Inflammatory macrophage treated with lipopolysaccharide for 4 hours (primary cell): ENCODE data around the gene KIAA0232.
"Not testable (repeated sequence)": the region's sequence is repeated elsewhere in the genome, so short reads cannot be mapped to it uniquely, and the experiment has no call there.

Experiments used
- DNase-seq: peaks from one replicate; pipeline ENCODE4 v3.0.0-alpha.2; 2020

Gene KIAA0232

GRCh38 chr4:6808259-6808658, 25.7 kb downstream of the KIAA0232 start:
- no peak for DNase-seq

GRCh38 chr4:6811165-6811564, 28.6 kb downstream of the KIAA0232 start:
- no peak for DNase-seq

- DNase-seq: peak; percentile 37
Observed at GRCh38 chr4:6812766-6813165, 30.2 kb downstream of the KIAA0232 start.

GRCh38 chr4:6813725-6814124, 31.2 kb downstream of the KIAA0232 start:
- no peak for DNase-seq

- DNase-seq: no peak
Observed at GRCh38 chr4:6815029-6815836, 32.7 kb downstream of the KIAA0232 start.

GRCh38 chr4:6819295-6819694, 36.8 kb downstream of the KIAA0232 start:
- no peak for DNase-seq

- no peak for DNase-seq
Observed at GRCh38 chr4:6820695-6821094, 38.2 kb downstream of the KIAA0232 start.

GRCh38 chr4:6824071-6824470, 41.5 kb downstream of the KIAA0232 start:
- DNase-seq: no peak

GRCh38 chr4:6824772-6825402, 42.4 kb downstream of the KIAA0232 start:
- no peak for DNase-seq

GRCh38 chr4:6825403-6825802, 42.9 kb downstream of the KIAA0232 start:
- DNase-seq: no peak

- DNase-seq: no peak
Observed at GRCh38 chr4:6826781-6827508, 44.4 kb downstream of the KIAA0232 start.

- DNase-seq: no peak
Observed at GRCh38 chr4:6829086-6829485, 46.6 kb downstream of the KIAA0232 start.

GRCh38 chr4:6834867-6835266, 52.3 kb downstream of the KIAA0232 start:
- no peak for DNase-seq

GRCh38 chr4:6835616-6836015, 53.1 kb downstream of the KIAA0232 start:
- not testable (repeated sequence) for DNase-seq

GRCh38 chr4:6837106-6837505, 54.6 kb downstream of the KIAA0232 start:
- not testable (repeated sequence) for DNase-seq

GRCh38 chr4:6839579-6839978, 57.1 kb downstream of the KIAA0232 start:
- DNase-seq: no peak

- peak; percentile 8 for DNase-seq
Observed at GRCh38 chr4:6840062-6840976, 57.8 kb downstream of the KIAA0232 start.

- no peak for DNase-seq
Observed at GRCh38 chr4:6845027-6845426, 62.5 kb downstream of the KIAA0232 start.

- no peak for DNase-seq
Observed at GRCh38 chr4:6845574-6845973, 63.0 kb downstream of the KIAA0232 start.

GRCh38 chr4:6847178-6847577, 64.7 kb downstream of the KIAA0232 start:
- DNase-seq: no peak

- DNase-seq: no peak
Observed at GRCh38 chr4:6848717-6849305, 66.3 kb downstream of the KIAA0232 start.

GRCh38 chr4:6849691-6850090, 67.2 kb downstream of the KIAA0232 start:
- DNase-seq: no peak
